H1 (cell line): ENCODE measurements around the gene TDRD12.

Experiments used
- BCL11A ChIP-seq, 2 experiments: IDR thresholded peaks; one replicate each; pipeline ENCODE4 v1.6.1; 2011; ENCODE audit warnings: low read depth in 2 of 2, low read length in 2 of 2, mild to moderate bottlenecking in 2 of 2
- CEBPB ChIP-seq: IDR thresholded peaks from 2 replicates; pipeline ENCODE4 v1.6.1; 2012; ENCODE audit warnings: low read depth, low read length
- CREB1 ChIP-seq: IDR thresholded peaks from 2 replicates; pipeline ENCODE4 v1.6.1; 2012; ENCODE audit warnings: inconsistent platforms
- CTCF ChIP-seq, 3 experiments: IDR thresholded peaks; 1 replicate in 2 of 3; 2 replicates in 1 of 3; pipeline versions ENCODE4 v1.5.1 to v1.6.1; 2011; ENCODE audit warnings: low read length in 3 of 3, mild to moderate bottlenecking in 3 of 3, inconsistent platforms in 2 of 3, low read depth in 1 of 3, moderate library complexity in 1 of 3; ENCODE audit not compliant: insufficient read depth in 1 of 3; ENCODE audit errors: control extremely low read depth in 1 of 3
- JUND ChIP-seq: IDR thresholded peaks from 2 replicates; pipeline ENCODE4 v1.6.1; 2011; ENCODE audit warnings: mild to moderate bottlenecking, improper control_type of control experiment, low read length
- MAX ChIP-seq: IDR thresholded peaks from 2 replicates; pipeline ENCODE4 v1.6.1; 2012; ENCODE audit warnings: inconsistent platforms
- NRF1 ChIP-seq: IDR thresholded peaks from 2 replicates; pipeline ENCODE4 v1.6.1; 2011; ENCODE audit warnings: mild to moderate bottlenecking, low read depth, low read length, improper control_type of control experiment
- POLR2AphosphoS5 ChIP-seq: IDR thresholded peaks from 2 replicates; pipeline ENCODE4 v1.6.1; 2011; ENCODE audit warnings: low read depth, low read length
- RXRA ChIP-seq: IDR thresholded peaks from 2 replicates; pipeline ENCODE4 v1.6.1; 2011; ENCODE audit warnings: low read depth, mild to moderate bottlenecking, low read length, moderate library complexity; ENCODE audit not compliant: insufficient read depth
- SAP30 ChIP-seq: fragments of 300-600 bp; sonication (generic); IDR thresholded peaks from 2 replicates; pipeline ENCODE4 v1.7.1; 2012; ENCODE audit warnings: low read length, moderate library complexity, mild to moderate bottlenecking, inconsistent platforms; ENCODE audit not compliant: insufficient read depth, insufficient replicate concordance
- SIX5 ChIP-seq: IDR thresholded peaks from 2 replicates; pipeline ENCODE4 v1.6.1; 2011; ENCODE audit warnings: mild to moderate bottlenecking, low read depth, low read length
- TBP ChIP-seq: IDR thresholded peaks from 2 replicates; pipeline ENCODE4 v1.6.1; 2011; ENCODE audit warnings: low read depth, low read length, improper control_type of control experiment

- TF ChIP-seq POLR2AphosphoS5 (no peak), RXRA (no peak), CEBPB (no peak), CTCF (IDR thresholded peaks at IDR 0.05; ENCODE audit: control extremely low read depth in 1 of 3, insufficient read depth in 1 of 3, low read depth in 1 of 3, low read length in 3 of 3) (peak; percentile 71 to 82 (median 80)), MAX (peak; percentile 97), BCL11A (IDR thresholded peaks at IDR 0.05; ENCODE audit: low read depth in 2 of 2, low read length in 2 of 2) (no peak), CREB1 (no peak), SAP30 (no peak), JUND (no peak), SIX5 (no peak), NRF1 (no peak), TBP (0 out of 2 replicates have a peak, but pooled peaks have one; percentile 15)
These were observed at the start of gene TDRD12 for GRCh38 chr19:32719611-32720059.
